Measurements from ENCODE around the gene LCOR. TPM values are rescaled to one million over a fixed set of nuclear protein-coding genes. Genes with fewer than 3 reads are reported as not detected.
"Not testable (repeated sequence)": the region's sequence is repeated elsewhere in the genome, so short reads cannot be mapped to it uniquely, and the experiment has no call there.

The LCOR gene
- total RNA-seq, 4 donors from 2014 or later = 12.5 to 22.0 (median 14.9) TPM

DNA sequence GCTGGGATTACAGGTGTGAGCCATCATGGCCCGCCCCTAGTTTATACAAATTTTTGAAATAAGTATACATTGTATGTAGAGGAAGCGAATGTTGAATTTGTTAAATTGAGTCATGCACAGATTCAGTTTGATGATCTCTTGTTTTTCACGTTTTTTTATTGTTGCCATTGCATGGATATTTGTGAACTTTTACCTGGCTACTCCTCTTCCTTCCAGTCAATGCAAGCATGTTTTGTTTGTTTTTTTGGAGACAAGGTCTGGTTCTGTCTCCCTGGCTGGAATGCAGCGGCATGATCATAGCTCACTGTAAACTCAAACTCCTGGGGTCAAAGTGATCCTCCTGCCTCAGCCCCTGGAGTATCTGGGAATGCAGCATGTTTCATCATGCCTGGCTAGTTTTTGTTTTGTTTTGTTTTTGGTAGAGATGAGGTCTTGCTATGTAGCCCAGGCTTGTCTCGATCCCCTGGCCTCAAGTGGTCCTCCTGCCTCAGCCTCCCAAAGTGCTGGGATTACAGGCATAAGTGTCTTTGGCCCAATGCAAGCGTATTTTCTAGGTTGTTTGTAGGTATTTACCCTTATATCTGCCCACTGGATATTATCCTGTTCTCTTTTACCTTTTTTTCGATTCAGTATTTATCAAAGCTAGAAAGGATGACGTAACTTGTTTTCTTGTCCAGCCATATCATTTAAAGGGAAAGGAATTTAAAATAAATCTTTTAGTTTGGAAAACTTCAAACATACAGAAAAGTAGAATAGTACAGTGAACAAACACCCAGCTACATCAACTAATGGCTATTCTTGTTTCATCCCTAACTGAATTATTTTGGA is 11.0 kb downstream of the LCOR start:
- intact Hi-C loops (cut with DNase I; ENCODE audit: low total_unique reads) = no loop called here
- TF ChIP-seq, protein P1, sequence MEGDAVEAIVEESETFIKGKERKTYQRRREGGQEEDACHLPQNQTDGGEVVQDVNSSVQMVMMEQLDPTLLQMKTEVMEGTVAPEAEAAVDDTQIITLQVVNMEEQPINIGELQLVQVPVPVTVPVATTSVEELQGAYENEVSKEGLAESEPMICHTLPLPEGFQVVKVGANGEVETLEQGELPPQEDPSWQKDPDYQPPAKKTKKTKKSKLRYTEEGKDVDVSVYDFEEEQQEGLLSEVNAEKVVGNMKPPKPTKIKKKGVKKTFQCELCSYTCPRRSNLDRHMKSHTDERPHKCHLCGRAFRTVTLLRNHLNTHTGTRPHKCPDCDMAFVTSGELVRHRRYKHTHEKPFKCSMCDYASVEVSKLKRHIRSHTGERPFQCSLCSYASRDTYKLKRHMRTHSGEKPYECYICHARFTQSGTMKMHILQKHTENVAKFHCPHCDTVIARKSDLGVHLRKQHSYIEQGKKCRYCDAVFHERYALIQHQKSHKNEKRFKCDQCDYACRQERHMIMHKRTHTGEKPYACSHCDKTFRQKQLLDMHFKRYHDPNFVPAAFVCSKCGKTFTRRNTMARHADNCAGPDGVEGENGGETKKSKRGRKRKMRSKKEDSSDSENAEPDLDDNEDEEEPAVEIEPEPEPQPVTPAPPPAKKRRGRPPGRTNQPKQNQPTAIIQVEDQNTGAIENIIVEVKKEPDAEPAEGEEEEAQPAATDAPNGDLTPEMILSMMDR (IDR thresholded peaks at IDR 0.05) = peak in 1 of 3 donors; percentile 90
- no peak for TF ChIP-seq POLR2A (IDR thresholded peaks at IDR 0.05)
- no peak for DNase-seq (ENCODE audit: low spot score in 2 of 2)
- no peak overlapping the region for H3K4me3 ChIP-seq (ENCODE audit: low read depth, poor library complexity, severe bottlenecking)
- WGBS, 2 donors = 92 to 94% methylated on average over 8 of the region's 8 CpGs

DNA sequence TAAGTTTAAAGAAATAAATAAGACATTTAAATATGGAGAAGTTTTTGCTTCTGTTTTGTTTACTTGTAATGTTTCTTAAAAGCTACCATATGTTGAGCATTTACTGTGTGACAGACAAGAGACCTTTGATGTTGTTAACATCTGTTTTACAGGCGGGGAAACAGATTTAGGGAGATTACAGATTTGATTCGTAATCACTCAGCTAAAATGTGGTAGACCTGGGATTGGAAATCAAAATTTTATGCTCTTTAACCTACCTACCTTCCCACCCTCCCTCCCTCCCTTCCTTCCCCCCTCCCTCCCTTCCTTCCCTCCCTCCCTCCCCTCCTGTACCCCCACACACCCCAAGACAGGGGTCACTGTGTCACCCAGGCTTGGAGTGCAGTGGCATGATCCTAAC is 11.7 kb downstream of the LCOR start:
- intact Hi-C loops (cut with DNase I; ENCODE audit: low total_unique reads) = no loop called here
- 74 to 84% methylated on average over 2 of the region's 2 CpGs for WGBS, 2 donors
- DNase-seq (ENCODE audit: low spot score in 2 of 2) = no peak
- H3K4me3 ChIP-seq (ENCODE audit: low read depth, poor library complexity, severe bottlenecking) = no peak overlapping the region
- TF ChIP-seq, protein P1 (IDR thresholded peaks at IDR 0.05) = no peak
- TF ChIP-seq POLR2A (IDR thresholded peaks at IDR 0.05) = no peak

DNA sequence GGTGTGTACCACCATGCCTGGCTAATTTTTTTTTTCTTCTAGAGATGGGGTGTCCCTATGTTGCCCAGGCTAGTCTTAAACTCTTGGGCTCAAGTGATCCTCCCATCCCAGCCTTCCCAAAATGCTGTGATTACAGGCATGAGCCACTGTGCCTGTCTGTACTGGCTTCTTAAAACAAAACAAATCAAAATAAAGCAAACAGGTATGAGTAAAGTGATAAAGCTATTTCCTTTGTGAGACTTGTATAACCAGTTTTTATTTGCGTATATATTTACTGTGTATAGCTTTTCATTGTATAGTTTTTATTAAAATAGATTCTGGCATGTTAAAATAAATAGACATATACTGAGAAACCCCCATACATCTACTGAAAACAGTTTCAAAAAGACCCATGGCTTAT is 14.3 kb downstream of the LCOR start:
- intact Hi-C loops (cut with DNase I; ENCODE audit: low total_unique reads) = no loop called here
- no peak overlapping the region for H3K4me3 ChIP-seq (ENCODE audit: low read depth, poor library complexity, severe bottlenecking)
- TF ChIP-seq, protein P1 (IDR thresholded peaks at IDR 0.05) = no peak
- TF ChIP-seq POLR2A (IDR thresholded peaks at IDR 0.05) = no peak
- no peak for DNase-seq (ENCODE audit: low spot score in 2 of 2)
- WGBS, 2 donors = 57 to 59% methylated on average over 1 of the region's 1 CpG

DNA sequence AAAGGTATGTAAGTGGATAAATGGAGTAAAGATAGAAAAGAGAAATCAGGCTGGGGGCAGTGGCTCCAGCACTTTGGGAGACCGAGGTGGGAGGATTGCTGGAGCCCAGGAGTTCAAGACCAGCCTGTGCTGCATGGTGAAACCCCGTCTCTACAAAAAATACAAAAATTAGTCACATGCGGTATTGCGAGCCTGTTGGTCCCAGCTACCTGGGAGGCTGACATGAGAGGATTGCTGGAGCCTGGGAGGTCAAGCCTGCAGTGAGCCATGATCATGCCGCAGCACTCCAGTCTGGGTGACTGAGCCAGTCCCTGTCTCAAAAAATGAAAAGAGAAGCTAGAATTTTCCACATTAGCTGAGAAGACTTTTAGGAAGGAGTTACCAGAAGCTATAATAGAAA is 14.8 kb downstream of the LCOR start:
- TF ChIP-seq POLR2A (IDR thresholded peaks at IDR 0.05) = no peak
- TF ChIP-seq, protein P1 (IDR thresholded peaks at IDR 0.05) = no peak
- no peak overlapping the region for H3K4me3 ChIP-seq (ENCODE audit: low read depth, poor library complexity, severe bottlenecking)
- no peak for DNase-seq (ENCODE audit: low spot score in 2 of 2)
- intact Hi-C loops (cut with DNase I; ENCODE audit: low total_unique reads) = no loop called here
- WGBS, 2 donors = 92 to 94% methylated on average over 5 of the region's 5 CpGs

DNA sequence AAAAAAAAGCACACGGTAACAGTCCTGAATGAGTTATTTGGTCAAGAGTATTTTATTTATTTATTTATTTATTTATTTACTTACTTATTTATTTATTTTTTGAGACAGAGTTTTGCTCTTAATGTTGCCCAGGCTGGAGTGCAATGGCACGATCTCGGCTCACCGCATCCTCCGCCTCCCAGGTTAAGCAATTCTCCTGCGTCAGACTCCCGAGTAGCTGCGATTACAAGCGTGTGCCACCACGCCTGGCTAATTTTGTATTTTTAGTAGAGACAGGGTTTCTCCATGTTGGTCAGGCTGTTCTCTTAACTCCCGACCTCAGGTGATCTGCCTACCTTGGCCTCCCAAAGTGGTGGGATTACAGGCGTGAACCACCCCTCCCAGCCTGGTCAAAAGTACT is 15.3 kb downstream of the LCOR start:
- 90 to 93% methylated on average over 12 of the region's 12 CpGs for WGBS, 2 donors
- intact Hi-C loops (cut with DNase I; ENCODE audit: low total_unique reads); H3K4me3 ChIP-seq (ENCODE audit: low read depth, poor library complexity, severe bottlenecking); DNase-seq (ENCODE audit: low spot score in 2 of 2): not testable (repeated sequence)

DNA sequence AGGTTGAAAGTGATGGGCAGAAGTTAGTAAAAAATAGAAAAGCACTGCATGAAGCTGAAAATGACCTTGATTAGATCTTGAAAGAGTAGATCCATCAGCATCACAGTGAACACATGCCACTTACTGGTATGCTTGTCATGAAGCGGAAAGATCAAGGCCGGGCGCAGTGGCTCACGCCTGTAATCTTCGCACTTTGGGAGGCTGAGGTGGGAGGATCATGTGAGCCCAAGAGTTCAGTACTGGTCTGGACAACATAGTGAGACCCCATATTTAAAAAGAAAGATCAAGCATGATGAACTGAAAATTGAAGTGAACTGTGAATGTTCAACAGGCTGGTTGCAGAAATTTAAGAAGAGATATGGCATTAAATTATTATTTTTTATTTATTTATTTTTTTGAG is 18.0 kb downstream of the LCOR start:
- intact Hi-C loops (cut with DNase I; ENCODE audit: low total_unique reads) = no loop called here
- DNase-seq (ENCODE audit: low spot score in 2 of 2) = no peak

More for the DNA sequence above, 18.0 kb downstream of the LCOR start:
- TF ChIP-seq, protein P1 (IDR thresholded peaks at IDR 0.05) = no peak
- no peak for TF ChIP-seq POLR2A (IDR thresholded peaks at IDR 0.05)
- no peak overlapping the region for H3K4me3 ChIP-seq (ENCODE audit: low read depth, poor library complexity, severe bottlenecking)
- 96% methylated on average over 5 of the region's 5 CpGs for WGBS, 2 donors
